Psoas muscle (tissue), 8 donors: ENCODE measurements around the gene SBNO2. TPM values are rescaled to one million over a fixed set of nuclear protein-coding genes. Genes with fewer than 3 reads are reported as not detected.

Experiments used
- ATAC-seq, 4 donors: fragments of 200-7000 bp; cut with Tn5 transposase; one replicate each; pipeline ENCODE4 v1.9.1; 2020; ENCODE audit warnings: moderate library complexity in 3 of 4, mild to moderate bottlenecking in 2 of 4
- DNase-seq, 2 donors: peaks; one replicate each; pipeline ENCODE4 v3.0.0-alpha.2; 2020
- H3K27ac ChIP-seq: fragments of 200-600 bp; one replicate; pipeline ENCODE4 v1.8.0; 2022
- H3K27me3 ChIP-seq, 3 donors: fragments of 200-600 bp in 1 of 3; one replicate each; pipeline versions ENCODE4 v1.6.1 to v1.8.0; 2013 to 2022; ENCODE audit warnings: low read length in 2 of 3, mild to moderate bottlenecking in 2 of 3, moderate library complexity in 1 of 3; ENCODE audit not compliant: insufficient read depth in 3 of 3
- H3K36me3 ChIP-seq, 2 donors: fragments of 200-600 bp in 1 of 2; one replicate each; pipeline versions ENCODE4 v1.6.1 to v1.8.0; 2013 to 2022; ENCODE audit warnings: low read depth in 1 of 2, mild to moderate bottlenecking in 1 of 2, moderate library complexity in 1 of 2; ENCODE audit not compliant: insufficient read depth in 1 of 2
- H3K4me1 ChIP-seq: fragments of 200-600 bp; one replicate; pipeline ENCODE4 v1.8.0; 2022
- H3K4me3 ChIP-seq: fragments of 200-600 bp; one replicate; pipeline ENCODE4 v1.8.0; 2022; ENCODE audit warnings: mild to moderate bottlenecking
- H3K9me3 ChIP-seq: fragments of 200-600 bp; one replicate; pipeline ENCODE4 v1.8.0; 2022
- WGBS, 3 donors: extraction: QIAGEN DNeasy Blood & Tissue Kit; methylation state at CpG; one replicate each; pipeline versions ENCODE4 v1.1.6 to v1.1.7; 2013; 5-methylcytosine and 5-hydroxymethylcytosine counted together
- intact Hi-C, 2 donors: fragments of 100-400 bp; cut with DNase I; formaldehyde crosslinking; loops; one replicate each; pipeline versions ENCODE4 v1.11.0 to v1.14.2; 2022
- polyA plus RNA-seq, 3 donors: library from polyadenylated mRNA; stranded (reverse); fragments of 200-250 nt; gene quantifications; one replicate each; pipeline ENCODE4 v1.2.3, GENCODE V29; 2013
- total RNA-seq, 4 donors: library from RNA; stranded (reverse); fragmentation: NEBNext Ultra II Directional in 2 of 4; extraction: Animal tissue kit (Norgen Biotek cat#: 25700) in 2 of 4; gene quantifications; one replicate each; pipeline versions ENCODE4 v1.2.1 to v1.2.4, GENCODE V29; 2021 to 2023
- TF ChIP-seq, protein P1 (sequence below): fragments of 200-600 bp; IDR thresholded peaks from one replicate; pipeline ENCODE4 v1.8.0; 2022; ENCODE audit warnings: antibody characterized with exemption
- donor health status: healthy with polysubstance abuse.
- donor health status: DM: no; HTN: no; CAD: no; lungs with moderate emphysema.
- donor health status: Bipolar disorder and iron deficiency.
- donor health status: healthy.
- donor health status: DM: yes; HTN: yes; CAD: no.
- donor health status: DM: no; HTN: no; CAD: no.
- donor health status: DM: no; HTN: no; CAD: no.
- donor health status: DM: yes; HTN: yes; CAD: no.

The SBNO2 gene
- total and polyA plus RNA-seq, 7 donors, result 18.5 to 138 (median 47.2) TPM

DNA sequence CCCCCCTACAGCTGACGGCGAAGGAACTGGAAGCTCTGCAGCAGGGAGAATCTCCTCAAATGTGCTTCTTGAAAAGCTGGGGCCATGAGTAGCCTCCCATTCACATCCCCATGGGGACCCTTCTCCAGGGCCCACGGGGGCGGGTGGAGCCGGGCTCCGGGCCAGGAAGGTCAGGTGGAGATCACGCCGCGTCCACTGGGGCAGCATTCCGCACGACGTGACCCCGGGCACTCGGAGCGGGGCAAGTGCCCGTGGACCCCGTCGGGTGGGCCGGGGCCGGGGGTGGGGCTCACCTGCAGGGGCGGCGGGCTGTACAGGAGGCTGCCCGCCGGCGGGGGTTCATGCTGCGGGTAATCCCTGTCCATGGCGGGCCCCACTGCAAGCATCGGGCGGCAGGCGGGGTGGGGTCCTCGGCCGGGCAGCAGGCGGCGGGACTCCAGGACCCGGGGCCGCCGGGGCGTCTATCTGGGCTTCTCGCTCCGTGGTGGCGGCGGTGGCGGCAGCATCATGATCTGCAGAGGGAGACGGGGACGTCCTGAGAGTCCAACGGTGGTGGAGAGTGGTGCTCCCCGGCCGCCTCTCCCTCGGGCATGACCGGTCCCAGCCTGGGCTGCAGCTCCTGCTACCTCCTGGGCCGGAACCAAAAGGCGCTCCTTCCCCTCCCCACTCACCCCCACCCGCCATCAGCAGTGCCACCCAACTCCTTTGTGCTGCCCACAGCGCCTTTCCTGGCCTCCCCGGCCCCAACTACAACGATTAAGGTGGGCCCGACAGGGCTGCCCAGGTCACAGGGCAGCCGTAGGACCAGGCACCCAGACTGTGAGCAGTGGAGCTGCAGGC is 20.0 kb downstream of the SBNO2 start:
- H3K27me3 ChIP-seq, result no peaks in the 10 kb centered on the region
- TF ChIP-seq, protein P1, sequence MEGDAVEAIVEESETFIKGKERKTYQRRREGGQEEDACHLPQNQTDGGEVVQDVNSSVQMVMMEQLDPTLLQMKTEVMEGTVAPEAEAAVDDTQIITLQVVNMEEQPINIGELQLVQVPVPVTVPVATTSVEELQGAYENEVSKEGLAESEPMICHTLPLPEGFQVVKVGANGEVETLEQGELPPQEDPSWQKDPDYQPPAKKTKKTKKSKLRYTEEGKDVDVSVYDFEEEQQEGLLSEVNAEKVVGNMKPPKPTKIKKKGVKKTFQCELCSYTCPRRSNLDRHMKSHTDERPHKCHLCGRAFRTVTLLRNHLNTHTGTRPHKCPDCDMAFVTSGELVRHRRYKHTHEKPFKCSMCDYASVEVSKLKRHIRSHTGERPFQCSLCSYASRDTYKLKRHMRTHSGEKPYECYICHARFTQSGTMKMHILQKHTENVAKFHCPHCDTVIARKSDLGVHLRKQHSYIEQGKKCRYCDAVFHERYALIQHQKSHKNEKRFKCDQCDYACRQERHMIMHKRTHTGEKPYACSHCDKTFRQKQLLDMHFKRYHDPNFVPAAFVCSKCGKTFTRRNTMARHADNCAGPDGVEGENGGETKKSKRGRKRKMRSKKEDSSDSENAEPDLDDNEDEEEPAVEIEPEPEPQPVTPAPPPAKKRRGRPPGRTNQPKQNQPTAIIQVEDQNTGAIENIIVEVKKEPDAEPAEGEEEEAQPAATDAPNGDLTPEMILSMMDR, result no peak
- peak in 1 of 2 donors; percentile 61 for DNase-seq
- peak overlapping the region; percentile 85 for H3K27ac ChIP-seq
- WGBS, 3 donors, result 87 to 92% (median 89%) methylated on average over 39 to 58 of the region's 58 CpGs
- peaks cover 0 to 19% of the 10 kb centered on the region in 2 donors for H3K36me3 ChIP-seq
- peak in 1 of 4 donors; percentile 12 for ATAC-seq
- H3K9me3 ChIP-seq, result no peaks in the 10 kb centered on the region
- peak overlapping the region; percentile 52 for H3K4me3 ChIP-seq
- intact Hi-C loops, result no loop called here
- H3K4me1 ChIP-seq, result peaks cover 33% of the 10 kb centered on the region

DNA sequence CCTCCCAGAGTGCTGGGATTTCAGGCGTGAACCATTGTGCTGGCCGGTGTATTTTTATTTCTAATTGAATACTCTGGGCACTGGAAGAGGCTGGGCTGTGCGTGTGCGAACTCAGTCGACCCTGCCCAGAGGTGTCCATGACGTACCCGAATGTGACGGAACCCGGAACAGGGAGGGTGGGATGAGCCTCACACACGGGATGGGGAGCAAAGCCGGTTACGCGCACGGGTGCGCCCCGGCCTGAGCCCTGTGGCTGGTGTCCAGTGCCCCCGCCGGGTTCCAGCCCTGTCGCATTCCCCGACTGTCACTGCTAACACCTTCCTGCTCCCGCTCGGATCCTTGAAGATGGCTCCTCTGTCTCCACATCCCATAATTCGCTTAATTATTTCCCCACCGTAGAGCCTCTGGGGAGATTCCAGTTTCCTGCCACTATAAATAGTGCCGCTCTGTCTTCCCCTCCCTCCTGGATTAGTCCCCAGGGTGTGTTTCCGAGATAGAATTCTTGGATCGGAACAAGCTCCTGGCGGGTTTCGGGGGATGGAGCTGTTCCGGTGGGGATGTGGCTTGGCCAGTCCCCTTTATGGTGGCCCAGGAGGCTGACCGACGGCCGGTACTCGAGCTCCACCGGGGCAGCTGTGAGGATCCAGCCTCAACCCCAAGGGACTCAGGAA is 22.0 kb downstream of the SBNO2 start:
- DNase-seq, result peak; percentile 74 to 86
- Histone ChIP-seq H3K27me3 (no peaks in the 10 kb centered on the region), H3K4me3 (peak overlapping the region; percentile 54), H3K9me3 (no peaks in the 10 kb centered on the region), H3K27ac (peak overlapping the region; percentile 80), H3K36me3 (peaks cover 0 to 27% of the 10 kb centered on the region in 2 donors), H3K4me1 (peaks cover 33% of the 10 kb centered on the region)
- intact Hi-C loops, result no loop called here
- 15 to 25% (median 17%) methylated on average over 35 of the region's 35 CpGs for WGBS, 3 donors
- TF ChIP-seq, protein P1, result no peak
- peak; percentile 55 to 74 (median 63) for ATAC-seq

DNA sequence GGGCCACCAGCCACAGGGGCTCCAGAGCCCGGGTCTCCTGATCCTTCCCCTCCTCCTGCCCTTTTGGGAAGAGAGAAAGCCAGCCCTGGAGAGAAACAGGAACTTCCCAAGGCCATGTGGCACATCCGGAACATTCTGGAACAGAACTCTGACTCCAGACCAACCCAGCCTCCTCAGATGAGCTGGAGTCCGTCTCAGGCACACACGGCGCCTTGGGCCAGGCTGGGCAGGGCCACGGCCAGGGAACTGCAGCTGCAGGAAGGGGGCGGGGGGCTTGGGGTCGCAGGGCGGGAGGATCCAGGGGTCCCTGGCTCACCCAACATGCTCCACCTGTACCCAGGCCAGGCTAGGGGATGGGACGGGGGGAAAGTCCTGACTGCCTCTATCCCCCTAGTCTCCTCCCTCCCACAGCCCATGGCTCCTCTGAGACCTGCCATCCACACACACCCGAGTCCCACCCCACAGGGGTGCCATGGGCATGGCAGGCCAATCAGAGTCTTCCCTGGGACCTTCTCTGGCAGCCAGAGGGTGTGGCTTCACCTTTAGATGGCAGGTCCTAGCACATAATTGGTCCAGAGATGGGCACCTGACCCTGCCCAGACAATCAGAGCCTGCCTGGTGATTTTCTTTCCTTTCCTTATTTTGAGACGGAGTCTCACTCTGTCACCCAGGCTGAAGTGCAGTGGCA is 22.9 kb downstream of the SBNO2 start:
- H3K27me3 ChIP-seq, result no peaks in the 10 kb centered on the region
- intact Hi-C loops, result no loop called here
- WGBS, 3 donors, result 79 to 82% (median 81%) methylated on average over 8 to 12 of the region's 12 CpGs
- DNase-seq (peak in 1 of 2 donors; percentile 55), ATAC-seq (no peak)
- H3K4me3 ChIP-seq, result peak overlapping the region; percentile 54
- peaks cover 0 to 34% of the 10 kb centered on the region in 2 donors for H3K36me3 ChIP-seq
- no peaks in the 10 kb centered on the region for H3K9me3 ChIP-seq
- H3K27ac ChIP-seq, result peak overlapping the region; percentile 80
- peaks cover 30% of the 10 kb centered on the region for H3K4me1 ChIP-seq
- TF ChIP-seq, protein P1, result no peak

DNA sequence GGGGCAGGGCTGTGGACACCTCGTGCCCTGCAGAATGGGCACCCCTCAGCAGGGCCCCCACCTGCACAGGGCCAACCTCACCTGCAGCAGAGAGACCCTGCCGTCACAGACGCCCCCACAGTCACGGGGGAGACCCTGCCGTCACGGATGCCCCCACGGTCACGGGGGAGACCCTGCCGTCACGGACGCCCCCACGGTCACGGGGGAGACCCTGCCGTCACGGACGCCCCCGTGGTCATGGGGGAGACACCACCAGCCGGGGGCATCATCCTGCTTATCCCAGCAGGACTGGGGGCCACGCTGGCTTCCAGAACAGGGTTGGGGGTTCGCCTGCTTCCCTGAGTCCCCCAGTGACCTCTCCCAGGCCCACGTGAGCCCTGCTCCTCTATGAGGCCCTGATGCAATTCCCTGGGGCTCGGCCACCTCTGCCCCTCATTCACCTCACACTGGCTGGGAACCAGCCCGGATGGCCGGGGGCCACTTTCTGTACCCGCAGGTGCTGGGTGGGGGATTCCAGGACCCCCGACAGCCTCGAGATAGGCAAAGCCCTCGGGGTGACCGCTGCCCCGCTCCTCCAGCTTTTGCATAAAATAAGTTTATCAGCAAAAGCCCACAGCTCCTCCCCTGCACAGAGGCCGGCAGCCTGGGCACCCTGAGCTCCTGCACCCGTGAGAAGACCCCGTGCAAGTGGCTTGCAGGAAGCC is 23.6 kb downstream of the SBNO2 start:
- 90 to 96% (median 92%) methylated on average over 29 to 33 of the region's 33 CpGs for WGBS, 3 donors
- DNase-seq (peak in 1 of 2 donors; percentile 53), ATAC-seq (no peak)
- intact Hi-C loops, result no loop called here
- no peak overlapping the region for H3K4me3 ChIP-seq
- H3K9me3 ChIP-seq, result no peaks in the 10 kb centered on the region
- peaks cover 23% of the 10 kb centered on the region for H3K4me1 ChIP-seq
- peaks cover 0 to 36% of the 10 kb centered on the region in 2 donors for H3K36me3 ChIP-seq
- TF ChIP-seq, protein P1, result no peak
- H3K27ac ChIP-seq, result peak overlapping the region; percentile 80
- H3K27me3 ChIP-seq, result no peaks in the 10 kb centered on the region
